ENCODE measurements around the gene SERINC3. TPM values are rescaled to one million over a fixed set of nuclear protein-coding genes. Genes with fewer than 3 reads are reported as not detected.

SERINC3 gene
- total and polyA plus RNA-seq, 2 of the 13 experiments (the other 11 are each of a cell fraction or from before 2014, with no cell fraction given), result 82.0 to 226 TPM

DNA sequence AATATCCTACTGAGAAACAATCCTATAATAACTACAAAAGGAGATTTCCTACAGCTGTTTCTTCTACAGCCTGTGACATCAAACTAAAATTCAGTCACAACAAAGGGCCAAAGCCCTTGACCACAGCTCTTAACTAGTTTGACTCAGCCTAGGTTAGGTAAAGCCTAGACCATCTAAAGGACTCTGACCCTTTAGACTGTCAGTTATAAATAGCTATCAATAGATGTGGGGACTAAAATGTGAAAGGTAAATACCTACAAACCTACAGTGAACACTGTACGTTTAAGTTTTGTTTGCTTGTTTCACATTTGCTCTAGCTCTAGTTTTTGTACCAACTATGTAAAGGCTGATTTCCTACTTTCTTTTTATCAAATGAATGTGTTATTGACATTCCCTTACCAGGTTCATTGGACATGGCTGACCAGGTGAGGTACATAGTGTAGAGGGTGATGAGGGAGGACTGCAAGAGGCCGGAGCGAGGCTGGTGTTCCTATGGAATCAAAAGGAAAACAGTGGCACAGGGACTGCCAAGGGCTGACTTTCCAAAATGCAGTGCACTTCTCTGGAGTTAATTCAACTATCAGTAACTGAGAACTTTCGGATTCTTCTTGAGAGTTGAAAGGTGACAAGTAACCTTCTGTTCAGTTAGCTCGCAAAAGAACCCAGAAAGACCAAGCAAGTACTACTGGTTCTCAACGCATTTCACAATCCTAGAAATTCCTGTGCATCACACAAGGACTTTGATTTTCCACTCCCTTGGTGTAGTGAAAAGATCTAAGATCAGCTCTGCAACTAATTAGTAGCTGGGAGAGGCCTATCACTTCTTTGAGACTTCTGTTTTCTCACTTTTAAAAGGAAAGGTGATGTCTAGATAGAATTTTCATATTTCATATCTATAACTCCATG is 17.2 kb downstream of the SERINC3 start (continued):
- TF ChIP-seq ZNF512B (CRISPR knock-in tag; IDR thresholded peaks at IDR 0.05; ENCODE audit: borderline replicate concordance) (no peak), KLF9 (CRISPR knock-in tag; IDR thresholded peaks at IDR 0.05; ENCODE audit: low read depth) (no peak), ZNF275 (CRISPR knock-in tag; IDR thresholded peaks at IDR 0.05; ENCODE audit: borderline replicate concordance) (no peak), IKZF1 (IDR thresholded peaks at IDR 0.05) (no peak), POLR2AphosphoS2 (IDR thresholded peaks at IDR 0.05; ENCODE audit: low read depth, low read length) (no peak), ZBTB39 (CRISPR knock-in tag; IDR thresholded peaks at IDR 0.05) (no peak), ZNF614 (CRISPR knock-in tag; IDR thresholded peaks at IDR 0.05; ENCODE audit: borderline replicate concordance) (peak; percentile 50; the same call in 1 of the 2 replicates), SALL1 (CRISPR knock-in tag; IDR thresholded peaks at IDR 0.05) (no peak), DRAP1 (CRISPR knock-in tag; IDR thresholded peaks at IDR 0.05) (no peak), ZBTB3 (CRISPR knock-in tag; IDR thresholded peaks at IDR 0.05; ENCODE audit: borderline replicate concordance, low read depth) (no peak), ZNF75D (CRISPR knock-in tag; IDR thresholded peaks at IDR 0.05; ENCODE audit: borderline replicate concordance) (no peak), ZNF749 (CRISPR knock-in tag; IDR thresholded peaks at IDR 0.05; ENCODE audit: borderline replicate concordance) (no peak), MEIS2 (CRISPR knock-in tag; IDR thresholded peaks at IDR 0.05) (no peak), ZNF10 (CRISPR knock-in tag; IDR thresholded peaks at IDR 0.05; ENCODE audit: borderline replicate concordance, low read depth) (no peak), ZC3H13 (CRISPR knock-in tag; IDR thresholded peaks at IDR 0.05) (no peak), CEBPB (IDR thresholded peaks at IDR 0.05; ENCODE audit: borderline replicate concordance, low read depth, low read length) (peak; percentile 85)
- TF ChIP-seq, protein P1, sequence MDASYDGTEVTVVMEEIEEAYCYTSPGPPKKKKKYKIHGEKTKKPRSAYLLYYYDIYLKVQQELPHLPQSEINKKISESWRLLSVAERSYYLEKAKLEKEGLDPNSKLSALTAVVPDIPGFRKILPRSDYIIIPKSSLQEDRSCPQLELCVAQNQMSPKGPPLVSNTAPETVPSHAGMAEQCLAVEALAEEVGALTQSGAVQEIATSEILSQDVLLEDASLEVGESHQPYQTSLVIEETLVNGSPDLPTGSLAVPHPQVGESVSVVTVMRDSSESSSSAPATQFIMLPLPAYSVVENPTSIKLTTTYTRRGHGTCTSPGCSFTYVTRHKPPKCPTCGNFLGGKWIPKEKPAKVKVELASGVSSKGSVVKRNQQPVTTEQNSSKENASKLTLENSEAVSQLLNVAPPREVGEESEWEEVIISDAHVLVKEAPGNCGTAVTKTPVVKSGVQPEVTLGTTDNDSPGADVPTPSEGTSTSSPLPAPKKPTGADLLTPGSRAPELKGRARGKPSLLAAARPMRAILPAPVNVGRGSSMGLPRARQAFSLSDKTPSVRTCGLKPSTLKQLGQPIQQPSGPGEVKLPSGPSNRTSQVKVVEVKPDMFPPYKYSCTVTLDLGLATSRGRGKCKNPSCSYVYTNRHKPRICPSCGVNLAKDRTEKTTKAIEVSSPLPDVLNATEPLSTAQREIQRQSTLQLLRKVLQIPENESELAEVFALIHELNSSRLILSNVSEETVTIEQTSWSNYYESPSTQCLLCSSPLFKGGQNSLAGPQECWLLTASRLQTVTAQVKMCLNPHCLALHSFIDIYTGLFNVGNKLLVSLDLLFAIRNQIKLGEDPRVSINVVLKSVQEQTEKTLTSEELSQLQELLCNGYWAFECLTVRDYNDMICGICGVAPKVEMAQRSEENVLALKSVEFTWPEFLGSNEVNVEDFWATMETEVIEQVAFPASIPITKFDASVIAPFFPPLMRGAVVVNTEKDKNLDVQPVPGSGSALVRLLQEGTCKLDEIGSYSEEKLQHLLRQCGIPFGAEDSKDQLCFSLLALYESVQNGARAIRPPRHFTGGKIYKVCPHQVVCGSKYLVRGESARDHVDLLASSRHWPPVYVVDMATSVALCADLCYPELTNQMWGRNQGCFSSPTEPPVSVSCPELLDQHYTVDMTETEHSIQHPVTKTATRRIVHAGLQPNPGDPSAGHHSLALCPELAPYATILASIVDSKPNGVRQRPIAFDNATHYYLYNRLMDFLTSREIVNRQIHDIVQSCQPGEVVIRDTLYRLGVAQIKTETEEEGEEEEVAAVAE (CRISPR knock-in tag; IDR thresholded peaks at IDR 0.05; ENCODE audit: borderline replicate concordance), result no peak
